Activated T-helper 2 cell treated with anti-CD3 and anti-CD28 coated beads, Interferon-gamma antibody, Interleukin-2, Interleukin-4, amounts not matched to agents 10 μg/mL and 5 μg/mL and 100 μg/mL, durations not matched to agents 14 hours and 24 hours and 36 hours (primary cell): ENCODE data around the gene CEP85L. TPM values are rescaled to one million over a fixed set of nuclear protein-coding genes. Genes with fewer than 3 reads are reported as not detected.

Source experiments
- DNase-seq: peaks from one replicate; pipeline ENCODE4 v3.0.0; 2021; ENCODE audit warnings: low spot score
- H3K27ac Mint-ChIP-seq: one replicate; pipeline ENCODE4 v1.8.0; 2021; ENCODE audit warnings: mixed read lengths
- H3K27me3 Mint-ChIP-seq: one replicate; pipeline ENCODE4 v1.8.0; 2021; ENCODE audit warnings: low read depth, mixed read lengths
- H3K36me3 Mint-ChIP-seq: one replicate; pipeline ENCODE4 v1.8.0; 2021; ENCODE audit warnings: low read depth, mixed read lengths
- H3K4me1 Mint-ChIP-seq: one replicate; pipeline ENCODE4 v1.8.0; 2021; ENCODE audit warnings: low read depth, mixed read lengths
- H3K4me3 Mint-ChIP-seq: one replicate; pipeline ENCODE4 v1.8.0; 2021; ENCODE audit warnings: low read depth, mild to moderate bottlenecking, moderate library complexity, mixed read lengths
- H3K9me3 Mint-ChIP-seq: one replicate; pipeline ENCODE4 v1.8.0; 2021; ENCODE audit warnings: mixed read lengths
- intact Hi-C: fragments of 100-400 bp; cut with micrococcal nuclease; formaldehyde crosslinking; loops from one replicate; pipeline ENCODE4 v1.15.1; 2023
- total RNA-seq: library from RNA; stranded (reverse); gene quantifications from 2 replicates; pipeline ENCODE4 v1.2.3, GENCODE V29; 2022

Gene CEP85L
- total RNA-seq, 1 donor from 2014 or later: 34.2 TPM

GRCh38 chr6:118506071-118506638 lies 145.2 kb downstream of the CEP85L start:
- intact Hi-C loops: no loop called here
- no peak for DNase-seq
- peaks cover 6% of the 10 kb centered on the region for H3K4me1 Mint-ChIP-seq

GRCh38 chr6:118505656-118506055 lies 145.7 kb downstream of the CEP85L start:
- H3K36me3 Mint-ChIP-seq: peaks cover 46% of the 10 kb centered on the region
- no peaks in the 10 kb centered on the region for H3K27me3 Mint-ChIP-seq
- H3K9me3 Mint-ChIP-seq: peaks cover 4% of the 10 kb centered on the region
- H3K4me1 Mint-ChIP-seq: peaks cover 6% of the 10 kb centered on the region
- H3K4me3 Mint-ChIP-seq: no peak overlapping the region
- intact Hi-C loops: no loop called here
- DNase-seq: no peak
- H3K27ac Mint-ChIP-seq: no peak overlapping the region

More at GRCh38 chr6:118506071-118506638, 145.2 kb downstream of the CEP85L start:
- no peaks in the 10 kb centered on the region for H3K9me3 Mint-ChIP-seq
- H3K4me3 Mint-ChIP-seq: no peak overlapping the region
- H3K27ac Mint-ChIP-seq: no peak overlapping the region
- peaks cover 41% of the 10 kb centered on the region for H3K36me3 Mint-ChIP-seq
- H3K27me3 Mint-ChIP-seq: no peaks in the 10 kb centered on the region

- Mint-ChIP-seq H3K4me1 (peaks cover 9% of the 10 kb centered on the region), H3K36me3 (peaks cover 57% of the 10 kb centered on the region), H3K27me3 (no peaks in the 10 kb centered on the region), H3K4me3 (no peak overlapping the region), H3K9me3 (peaks cover 11% of the 10 kb centered on the region), H3K27ac (no peak overlapping the region)
- DNase-seq: no peak
- intact Hi-C loops: no loop called here
Observed at GRCh38 chr6:118504611-118505010, 146.8 kb downstream of the CEP85L start.

GRCh38 chr6:118502169-118502568 lies 149.2 kb downstream of the CEP85L start:
- intact Hi-C loops: no loop called here
- Mint-ChIP-seq H3K27me3 (no peaks in the 10 kb centered on the region), H3K36me3 (peaks cover 73% of the 10 kb centered on the region), H3K4me3 (no peak overlapping the region), H3K9me3 (peaks cover 12% of the 10 kb centered on the region), H3K27ac (no peak overlapping the region), H3K4me1 (peaks cover 9% of the 10 kb centered on the region)
- no peak for DNase-seq

- Mint-ChIP-seq H3K27me3 (no peaks in the 10 kb centered on the region), H3K27ac (no peak overlapping the region), H3K36me3 (peaks cover 73% of the 10 kb centered on the region), H3K9me3 (peaks cover 12% of the 10 kb centered on the region), H3K4me3 (no peak overlapping the region), H3K4me1 (peaks cover 5% of the 10 kb centered on the region)
- no peak for DNase-seq
- intact Hi-C loops: no loop called here
Observed at GRCh38 chr6:118501765-118502164, 149.6 kb downstream of the CEP85L start.

- no peaks in the 10 kb centered on the region for H3K27me3 Mint-ChIP-seq
- H3K36me3 Mint-ChIP-seq: peaks cover 73% of the 10 kb centered on the region
- peaks cover 12% of the 10 kb centered on the region for H3K9me3 Mint-ChIP-seq
- peaks cover 5% of the 10 kb centered on the region for H3K4me1 Mint-ChIP-seq
- H3K27ac Mint-ChIP-seq: no peak overlapping the region
- intact Hi-C loops: no loop called here
- no peak for DNase-seq
- no peak overlapping the region for H3K4me3 Mint-ChIP-seq
Observed at GRCh38 chr6:118501099-118501498, 150.3 kb downstream of the CEP85L start.

GRCh38 chr6:118500130-118501015 lies 151.0 kb downstream of the CEP85L start:
- intact Hi-C loops: no loop called here
- no peak overlapping the region for H3K27ac Mint-ChIP-seq
- H3K9me3 Mint-ChIP-seq: peaks cover 12% of the 10 kb centered on the region
- H3K4me1 Mint-ChIP-seq: peaks cover 9% of the 10 kb centered on the region
- no peak overlapping the region for H3K4me3 Mint-ChIP-seq
- H3K36me3 Mint-ChIP-seq: peaks cover 75% of the 10 kb centered on the region
- no peak for DNase-seq
- H3K27me3 Mint-ChIP-seq: no peaks in the 10 kb centered on the region

- no peak for DNase-seq
- H3K27me3 Mint-ChIP-seq: no peaks in the 10 kb centered on the region
- peaks cover 10% of the 10 kb centered on the region for H3K4me1 Mint-ChIP-seq
- no peak overlapping the region for H3K4me3 Mint-ChIP-seq
- H3K36me3 Mint-ChIP-seq: peaks cover 72% of the 10 kb centered on the region
- intact Hi-C loops: no loop called here
- peaks cover 11% of the 10 kb centered on the region for H3K9me3 Mint-ChIP-seq
- H3K27ac Mint-ChIP-seq: no peak overlapping the region
Observed at GRCh38 chr6:118495485-118496280, 155.7 kb downstream of the CEP85L start.

- H3K27ac Mint-ChIP-seq: no peak overlapping the region
Observed at GRCh38 chr6:118494091-118494490, 157.3 kb downstream of the CEP85L start.

GRCh38 chr6:118489990-118490389 lies 161.4 kb downstream of the CEP85L start:
- peaks cover 19% of the 10 kb centered on the region for H3K4me1 Mint-ChIP-seq
- H3K36me3 Mint-ChIP-seq: peaks cover 90% of the 10 kb centered on the region
- H3K27ac Mint-ChIP-seq: no peak overlapping the region
- no peaks in the 10 kb centered on the region for H3K27me3 Mint-ChIP-seq
- DNase-seq: no peak
- intact Hi-C loops: loop anchor here (10.0 kb wide), 1 partner anchor 315 kb away; no protein-coding TSS in a partner anchor
- H3K9me3 Mint-ChIP-seq: peaks cover 39% of the 10 kb centered on the region
- H3K4me3 Mint-ChIP-seq: no peak overlapping the region

More at GRCh38 chr6:118494091-118494490, 157.3 kb downstream of the CEP85L start:
- H3K4me3 Mint-ChIP-seq: no peak overlapping the region
- H3K36me3 Mint-ChIP-seq: peaks cover 75% of the 10 kb centered on the region
- peaks cover 14% of the 10 kb centered on the region for H3K4me1 Mint-ChIP-seq
- intact Hi-C loops: no loop called here
- H3K27me3 Mint-ChIP-seq: no peaks in the 10 kb centered on the region
- no peak for DNase-seq
- H3K9me3 Mint-ChIP-seq: peaks cover 17% of the 10 kb centered on the region

GRCh38 chr6:118488631-118489030 lies 162.8 kb downstream of the CEP85L start:
- H3K27ac Mint-ChIP-seq: no peak overlapping the region
- peaks cover 83% of the 10 kb centered on the region for H3K36me3 Mint-ChIP-seq
- H3K9me3 Mint-ChIP-seq: peaks cover 39% of the 10 kb centered on the region
- H3K4me3 Mint-ChIP-seq: no peak overlapping the region
- DNase-seq: no peak
- H3K4me1 Mint-ChIP-seq: peaks cover 19% of the 10 kb centered on the region
- intact Hi-C loops: loop anchor here (10.0 kb wide), 1 partner anchor 316 kb away; no protein-coding TSS in a partner anchor
- no peaks in the 10 kb centered on the region for H3K27me3 Mint-ChIP-seq

- Mint-ChIP-seq H3K27me3 (no peaks in the 10 kb centered on the region), H3K4me1 (peaks cover 20% of the 10 kb centered on the region), H3K27ac (peak overlapping the region; percentile 14), H3K4me3 (no peak overlapping the region), H3K36me3 (peaks cover 80% of the 10 kb centered on the region), H3K9me3 (peaks cover 37% of the 10 kb centered on the region)
- intact Hi-C loops: loop anchor here (10.0 kb wide), 1 partner anchor 319 kb away; no protein-coding TSS in a partner anchor
- no peak for DNase-seq
Observed at GRCh38 chr6:118485601-118486550, 165.5 kb downstream of the CEP85L start.
